ENCODE measurements around the gene MSH2. TPM values are rescaled to one million over a fixed set of nuclear protein-coding genes. Genes with fewer than 3 reads are reported as not detected.

Gene MSH2
- total and polyA plus RNA-seq, 2 donors (not counting 3 experiments of a cell fraction or from before 2014, with no cell fraction given): 9.7 to 30.5 TPM

- Histone ChIP-seq H3K79me2 (ENCODE audit: control insufficient read depth, insufficient read depth, low read length) (no peaks in the 10 kb centered on the region), H4K20me1 (replicated peaks; ENCODE audit: control insufficient read depth, extremely low read depth, insufficient read depth, low read length) (no peaks in the 10 kb centered on the region), H3K36me3 (ENCODE audit: control insufficient read depth in 2 of 2, extremely low read depth in 1 of 2, insufficient read depth in 2 of 2, low read length in 2 of 2) (no peaks in the 10 kb centered on the region), H3K9me1 (replicated peaks; ENCODE audit: control insufficient read depth, extremely low read depth, insufficient read depth, low read length) (no peaks in the 10 kb centered on the region), H3K4me3 (replicated peaks in 1 of 3; ENCODE audit: insufficient read depth in 1 of 3, low read depth in 1 of 3, low read length in 3 of 3) (peak overlapping the region; percentile 11 to 17 (median 16)), H3K4me1 (ENCODE audit: control insufficient read depth, extremely low read depth, insufficient read depth, low read length) (peaks cover 3% of the 10 kb centered on the region), H3K9me3 (replicated peaks; ENCODE audit: control insufficient read depth, insufficient read depth, low read length) (no peaks in the 10 kb centered on the region), H2AFZ (ENCODE audit: low read depth, low read length) (peak overlapping the region; percentile 80), H3K9ac (replicated peaks; ENCODE audit: extremely low read depth, insufficient read depth, low read length) (no peak overlapping the region), H3K27ac (ENCODE audit: insufficient read depth, low read depth, low read length) (no peak overlapping the region), H3K4me2 (ENCODE audit: insufficient read depth, low read length) (peak overlapping the region; percentile 32), H3K27me3 (ENCODE audit: control insufficient read depth in 2 of 2, insufficient read depth in 2 of 2, low read length in 2 of 2) (no peaks in the 10 kb centered on the region)
- peak; percentile 57 for DNase-seq (ENCODE audit: low read depth, low spot score)
- no TSS peak for BruUV-seq (replicated peaks)
- POLR2A ChIA-PET: interaction anchor here (0.6 kb wide), 1 partner anchor 133 kb away, joined by 5 read pairs; no protein-coding TSS in a partner anchor
- TF ChIP-seq FOS (IDR thresholded peaks at IDR 0.05; ENCODE audit: borderline replicate concordance, insufficient read depth, low read length) (no peak), MYC (IDR thresholded peaks at IDR 0.05; ENCODE audit: low read depth, low read length) (peak; percentile 16), POLR2AphosphoS5 (IDR thresholded peaks at IDR 0.05; ENCODE audit: insufficient read depth, low read depth, low read length) (no peak), JUN (IDR thresholded peaks at IDR 0.05; ENCODE audit: borderline replicate concordance, insufficient read depth, insufficient read length, low read depth) (no peak), CTCF (IDR thresholded peaks at IDR 0.05; ENCODE audit: extremely low read depth in 1 of 2, insufficient read depth in 1 of 2, low read depth in 1 of 2, low read length in 2 of 2) (peak; percentile 12 to 30), EZH2 (IDR thresholded peaks at IDR 0.05; ENCODE audit: borderline replicate concordance, low read depth, low read length, severe bottlenecking) (peak; percentile 63), MAX (IDR thresholded peaks at IDR 0.05; ENCODE audit: insufficient read depth, insufficient read length) (peak; percentile 53), POLR2A (IDR thresholded peaks at IDR 0.05; ENCODE audit: low read depth, low read length) (no peak), GATA2 (IDR thresholded peaks at IDR 0.05; ENCODE audit: insufficient read depth, insufficient read length, low read depth, low read length) (no peak)
- peak; percentile 74 for FAIRE-seq
- intact Hi-C loops (cut with micrococcal nuclease): loop anchor here (5.0 kb wide), 1 partner anchor 246 kb away; no protein-coding TSS in a partner anchor
- dilution Hi-C loops (cut with MboI; ENCODE audit: extremely low pct_ligation_motif_present, low sequenced_read_pairs): no loop called here
- CTCF ChIA-PET: interaction anchor here (0.7 to 3.0 kb wide), 8 partner anchors 9 to 246 kb away, joined by 3 to 14 read pairs (median 5); no protein-coding TSS in a partner anchor
These were observed 118.1 kb downstream of the MSH2 start for GRCh38 chr2:47520825-47521665.
